ENCODE data around the gene DNAJB8. TPM values are rescaled to one million over a fixed set of nuclear protein-coding genes. Genes with fewer than 3 reads are reported as not detected.

DNAJB8 gene
- polyA plus RNA-seq, 4 donors = not detected

- DNase-seq (ENCODE audit: low read depth in 4 of 4, low spot score in 3 of 4) = no peak
Measured at GRCh38 chr3:128415773-128416577, 50.7 kb downstream of the DNAJB8 start.

DNA sequence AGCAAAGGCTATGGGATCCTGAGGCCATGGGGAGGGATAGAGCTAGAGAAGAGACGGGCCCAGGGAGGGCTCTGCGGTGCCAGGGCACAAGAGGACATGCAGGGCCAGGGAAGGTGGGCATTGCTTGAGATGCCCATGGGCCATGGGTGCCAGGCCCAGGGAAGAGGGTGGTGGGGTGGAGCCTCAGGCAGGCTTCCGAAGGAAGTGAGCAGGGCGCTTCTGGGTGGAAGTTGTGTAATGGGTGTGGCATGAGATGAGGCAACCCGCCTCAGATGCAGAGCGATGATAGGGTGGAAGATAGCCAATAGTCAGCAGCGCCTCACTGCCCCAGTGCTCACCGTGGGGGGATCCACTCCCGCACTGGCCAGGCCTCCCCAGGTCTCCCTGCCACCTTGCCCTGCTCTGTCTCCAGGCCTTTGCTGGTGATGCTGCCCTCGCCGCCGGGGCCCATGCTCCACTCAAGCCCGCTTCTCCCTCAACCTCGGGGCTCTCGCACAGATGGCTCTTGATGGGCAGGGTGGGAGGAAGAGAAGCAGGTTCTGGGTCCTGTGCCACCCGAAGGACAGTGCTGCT, 51.4 kb downstream of the DNAJB8 start:
- no peak for DNase-seq (ENCODE audit: low read depth in 4 of 4, low spot score in 3 of 4)

- DNase-seq (ENCODE audit: low read depth in 4 of 4, low spot score in 3 of 4) = no peak
Measured at GRCh38 chr3:128413413-128414205, 53.1 kb downstream of the DNAJB8 start.

GRCh38 chr3:128413003-128413370, 53.7 kb downstream of the DNAJB8 start:
- no peak for DNase-seq (ENCODE audit: low read depth in 4 of 4, low spot score in 3 of 4)

Other genes with a start within 250 kb of the DNAJB8 start
- gene GATA2, start 26.3 kb upstream of the DNAJB8 start, polyA plus RNA-seq (ENCODE audit: insufficient read length in 4 of 4) = 10 to 100 TPM in 3 of 4 donors, 1 to 10 TPM in 1; 3.3 to 58.4 (median 42.6) TPM
- gene RPN1, start 183.9 kb upstream of the DNAJB8 start, polyA plus RNA-seq (ENCODE audit: insufficient read length in 4 of 4) = 100 to 1,000 TPM; 152 to 226 (median 202) TPM